ENCODE results near the gene STC2. TPM values are rescaled to one million over a fixed set of nuclear protein-coding genes. Genes with fewer than 3 reads are reported as not detected.

The STC2 gene
- polyA plus RNA-seq, 1 donor (not counting 4 experiments of a cell fraction or from before 2014, with no cell fraction given), result 4.3 TPM

GRCh38 chr5:173341961-173342430, 13.8 kb upstream of the STC2 start:
- Histone ChIP-seq H3K79me2 (ENCODE audit: control insufficient read depth, insufficient read depth, low read length) (no peaks in the 10 kb centered on the region), H2AFZ (ENCODE audit: control insufficient read depth, low read length) (no peak overlapping the region), H3K4me1 (ENCODE audit: control insufficient read depth, extremely low read depth, insufficient read depth, low read length) (no peaks in the 10 kb centered on the region), H4K20me1 (ENCODE audit: control insufficient read depth, extremely low read depth, insufficient read depth, low read length) (no peaks in the 10 kb centered on the region), H3K27me3 (ENCODE audit: control insufficient read depth, extremely low read depth, insufficient read depth, low read length) (no peaks in the 10 kb centered on the region), H3K4me3 (ENCODE audit: control insufficient read depth in 2 of 3, extremely low read depth in 1 of 3, insufficient read depth in 2 of 3, low read depth in 1 of 3, low read length in 3 of 3) (no peak overlapping the region), H3K36me3 (ENCODE audit: control insufficient read depth in 2 of 2, extremely low read depth in 1 of 2, insufficient read depth in 2 of 2, low read length in 2 of 2) (no peaks in the 10 kb centered on the region), H3K27ac (ENCODE audit: control insufficient read depth, insufficient read depth, low read length) (no peak overlapping the region), H3K9me1 (ENCODE audit: control insufficient read depth, extremely low read depth, insufficient read depth, low read length) (no peaks in the 10 kb centered on the region), H3K9ac (ENCODE audit: control insufficient read depth, extremely low read depth, insufficient read depth, low read length) (no peak overlapping the region), H3K4me2 (ENCODE audit: control insufficient read depth, extremely low read depth, insufficient read depth, low read depth, low read length) (no peak overlapping the region), H3K9me3 (ENCODE audit: control insufficient read depth, low read depth, low read length) (no peaks in the 10 kb centered on the region)
- dilution Hi-C loops (cut with MboI; ENCODE audit: extremely low pct_ligation_motif_present, low sequenced_read_pairs), result no loop called here
- no peak for DNase-seq (ENCODE audit: low read depth, low spot score)
- FAIRE-seq, result no peak
- TF ChIP-seq, protein P1, sequence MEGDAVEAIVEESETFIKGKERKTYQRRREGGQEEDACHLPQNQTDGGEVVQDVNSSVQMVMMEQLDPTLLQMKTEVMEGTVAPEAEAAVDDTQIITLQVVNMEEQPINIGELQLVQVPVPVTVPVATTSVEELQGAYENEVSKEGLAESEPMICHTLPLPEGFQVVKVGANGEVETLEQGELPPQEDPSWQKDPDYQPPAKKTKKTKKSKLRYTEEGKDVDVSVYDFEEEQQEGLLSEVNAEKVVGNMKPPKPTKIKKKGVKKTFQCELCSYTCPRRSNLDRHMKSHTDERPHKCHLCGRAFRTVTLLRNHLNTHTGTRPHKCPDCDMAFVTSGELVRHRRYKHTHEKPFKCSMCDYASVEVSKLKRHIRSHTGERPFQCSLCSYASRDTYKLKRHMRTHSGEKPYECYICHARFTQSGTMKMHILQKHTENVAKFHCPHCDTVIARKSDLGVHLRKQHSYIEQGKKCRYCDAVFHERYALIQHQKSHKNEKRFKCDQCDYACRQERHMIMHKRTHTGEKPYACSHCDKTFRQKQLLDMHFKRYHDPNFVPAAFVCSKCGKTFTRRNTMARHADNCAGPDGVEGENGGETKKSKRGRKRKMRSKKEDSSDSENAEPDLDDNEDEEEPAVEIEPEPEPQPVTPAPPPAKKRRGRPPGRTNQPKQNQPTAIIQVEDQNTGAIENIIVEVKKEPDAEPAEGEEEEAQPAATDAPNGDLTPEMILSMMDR (optimal IDR thresholded peaks at IDR 0.05 in 1 of 3, IDR thresholded peaks at IDR 0.05 in 1 of 3, conservative IDR thresholded peaks at IDR 0.05 in 1 of 3; ENCODE audit: extremely low read depth in 1 of 3, insufficient read depth in 2 of 3, low read length in 3 of 3), result no peak
- TF ChIP-seq EZH2 (IDR thresholded peaks at IDR 0.05; ENCODE audit: low read length), result no peak

GRCh38 chr5:173340984-173341383, 12.8 kb upstream of the STC2 start:
- no peaks in the 10 kb centered on the region for H3K79me2 ChIP-seq (ENCODE audit: control insufficient read depth, insufficient read depth, low read length)
- H3K27ac ChIP-seq (ENCODE audit: control insufficient read depth, insufficient read depth, low read length), result no peak overlapping the region
- dilution Hi-C loops (cut with MboI; ENCODE audit: extremely low pct_ligation_motif_present, low sequenced_read_pairs), result no loop called here
- no peaks in the 10 kb centered on the region for H4K20me1 ChIP-seq (ENCODE audit: control insufficient read depth, extremely low read depth, insufficient read depth, low read length)
- no peaks in the 10 kb centered on the region for H3K27me3 ChIP-seq (ENCODE audit: control insufficient read depth, extremely low read depth, insufficient read depth, low read length)
- H3K36me3 ChIP-seq (ENCODE audit: control insufficient read depth in 2 of 2, extremely low read depth in 1 of 2, insufficient read depth in 2 of 2, low read length in 2 of 2), result no peaks in the 10 kb centered on the region
- DNase-seq (ENCODE audit: low read depth, low spot score) (no peak), FAIRE-seq (no peak)
- H3K4me2 ChIP-seq (ENCODE audit: control insufficient read depth, extremely low read depth, insufficient read depth, low read depth, low read length), result no peak overlapping the region
- no peaks in the 10 kb centered on the region for H3K9me3 ChIP-seq (ENCODE audit: control insufficient read depth, low read depth, low read length)
- TF ChIP-seq EZH2 (IDR thresholded peaks at IDR 0.05; ENCODE audit: low read length), result no peak
- TF ChIP-seq, protein P1 (optimal IDR thresholded peaks at IDR 0.05 in 1 of 3, IDR thresholded peaks at IDR 0.05 in 1 of 3, conservative IDR thresholded peaks at IDR 0.05 in 1 of 3; ENCODE audit: extremely low read depth in 1 of 3, insufficient read depth in 2 of 3, low read length in 3 of 3), result no peak
- H3K9me1 ChIP-seq (ENCODE audit: control insufficient read depth, extremely low read depth, insufficient read depth, low read length), result no peaks in the 10 kb centered on the region
- H3K9ac ChIP-seq (ENCODE audit: control insufficient read depth, extremely low read depth, insufficient read depth, low read length), result no peak overlapping the region
- H3K4me1 ChIP-seq (ENCODE audit: control insufficient read depth, extremely low read depth, insufficient read depth, low read length), result no peaks in the 10 kb centered on the region
- H3K4me3 ChIP-seq (ENCODE audit: control insufficient read depth in 2 of 3, extremely low read depth in 1 of 3, insufficient read depth in 2 of 3, low read depth in 1 of 3, low read length in 3 of 3), result no peak overlapping the region
- no peak overlapping the region for H2AFZ ChIP-seq (ENCODE audit: control insufficient read depth, low read length)

All from keratinocyte (primary cell).